HG02623 (cell line): ENCODE measurements around the gene ELP5.

ENCODE experiments used
- ATAC-seq: cut with Tn5 transposase; IDR thresholded peaks from one replicate; pipeline ENCODE4 v1.9.1; 2021; ENCODE audit warnings: moderate library complexity; ENCODE audit not compliant: unreplicated experiment

Gene ELP5

GRCh38 chr17:7252176-7253043, at the start of gene ELP5:
ELP5 (plus strand) TSS chr17:7252215; CDS start chr17:7252551, 336 bp downstream.
- peak; percentile 40 for ATAC-seq

GRCh38 chr17:7203391-7203790, 48.6 kb upstream of the ELP5 start:
- no peak for ATAC-seq

- no peak for ATAC-seq
These were observed 47.7 kb upstream of the ELP5 start for GRCh38 chr17:7204336-7204735.

- ATAC-seq, result peak; percentile 80
These were observed 47.1 kb upstream of the ELP5 start for GRCh38 chr17:7204828-7205461.

GRCh38 chr17:7205561-7205960, 46.5 kb upstream of the ELP5 start:
- no peak for ATAC-seq

GRCh38 chr17:7207120-7208001, 44.7 kb upstream of the ELP5 start:
- no peak for ATAC-seq

- no peak for ATAC-seq
These were observed 43.9 kb upstream of the ELP5 start for GRCh38 chr17:7208027-7208571.

- ATAC-seq, result no peak
These were observed 43.1 kb upstream of the ELP5 start for GRCh38 chr17:7208754-7209460.

GRCh38 chr17:7211491-7212273, 40.3 kb upstream of the ELP5 start:
- no peak for ATAC-seq

- no peak for ATAC-seq
These were observed 38.1 kb upstream of the ELP5 start for GRCh38 chr17:7213895-7214299.

GRCh38 chr17:7214300-7215135, 37.5 kb upstream of the ELP5 start:
- ATAC-seq, result peak; percentile 84

GRCh38 chr17:7215136-7215638, 36.8 kb upstream of the ELP5 start:
- ATAC-seq, result no peak

- ATAC-seq, result no peak
These were observed 36.3 kb upstream of the ELP5 start for GRCh38 chr17:7215652-7216180.

GRCh38 chr17:7216242-7217112, 35.5 kb upstream of the ELP5 start:
- no peak for ATAC-seq

- no peak for ATAC-seq
These were observed 34.7 kb upstream of the ELP5 start for GRCh38 chr17:7217113-7217987.

- no peak for ATAC-seq
These were observed 33.8 kb upstream of the ELP5 start for GRCh38 chr17:7218166-7218565.
